ENCODE measurements around the gene STK24. TPM values are rescaled to one million over a fixed set of nuclear protein-coding genes. Genes with fewer than 3 reads are reported as not detected.

STK24 gene
- total and polyA plus RNA-seq, 2 of the 4 experiments (the other 2 are of a cell fraction), result 29.2 to 43.4 TPM

GRCh38 chr13:98581381-98581780 is 4.5 kb upstream of the STK24 start:
- H3K27ac ChIP-seq (ENCODE audit: insufficient read depth, low read length), result no peak overlapping the region
- H3K4ac ChIP-seq (ENCODE audit: low read depth, low read length), result no peak overlapping the region
- no peak overlapping the region for H3K23ac ChIP-seq (ENCODE audit: low read depth, low read length)
- H3K36me3 ChIP-seq (ENCODE audit: control insufficient read depth, insufficient read depth, low read length), result no peaks in the 10 kb centered on the region
- H2BK5ac ChIP-seq (ENCODE audit: low read depth, low read length, poor library complexity, severe bottlenecking), result no peak overlapping the region
- H3K14ac ChIP-seq (replicated peaks; ENCODE audit: low read depth, low read length), result no peak overlapping the region
- H2BK15ac ChIP-seq (ENCODE audit: low read depth, low read length), result no peak overlapping the region
- no peaks in the 10 kb centered on the region for H4K20me1 ChIP-seq (ENCODE audit: insufficient read depth, low read length)
- CTCF ChIA-PET, result interaction anchor here (0.7 kb wide), 1 partner anchor 390 kb away, joined by 3 read pairs; no protein-coding TSS in a partner anchor
- DNase-seq (no peak), ATAC-seq (ENCODE audit: low read depth) (no peak)
- H2AK5ac ChIP-seq (ENCODE audit: low read depth, low read length), result no peak overlapping the region
- no peak overlapping the region for H2AFZ ChIP-seq (replicated peaks; ENCODE audit: low read length, poor library complexity)
- H3K18ac ChIP-seq (ENCODE audit: low read depth, low read length), result no peak overlapping the region
- H4K8ac ChIP-seq (ENCODE audit: low read depth in 2 of 2, low read length in 2 of 2), result no peak overlapping the region
- H2BK120ac ChIP-seq (ENCODE audit: low read depth, low read length), result no peak overlapping the region
- intact Hi-C loops (cut with micrococcal nuclease), result no loop called here
- H3K9ac ChIP-seq (ENCODE audit: low read depth, low read length), result no peak overlapping the region
- H2BK20ac ChIP-seq (ENCODE audit: low read depth, low read length), result no peak overlapping the region
- dilution Hi-C loops (cut with HindIII; ENCODE audit: low sequenced_read_pairs, unreplicated experiment), result no loop called here
- no TSS peak for BruUV-seq (replicated peaks)
- in situ Hi-C loops (cut with MboI; ENCODE audit: low sequenced_read_pairs), result no loop called here
- peaks cover 4% of the 10 kb centered on the region for H3K9me1 ChIP-seq (ENCODE audit: insufficient read depth, low read length)
- H4K91ac ChIP-seq (ENCODE audit: insufficient read depth, low read depth, low read length), result no peak overlapping the region
- no peak for TF ChIP-seq FOS (IDR thresholded peaks at IDR 0.05; ENCODE audit: low read depth, low read length)
- TF ChIP-seq RAD21 (IDR thresholded peaks at IDR 0.05; ENCODE audit: low read length), result no peak
- TF ChIP-seq RCOR1 (IDR thresholded peaks at IDR 0.05; ENCODE audit: insufficient replicate concordance, low read length), result no peak
- no peak for TF ChIP-seq MXI1 (IDR thresholded peaks at IDR 0.05; ENCODE audit: borderline replicate concordance, low read depth, low read length)
- no peak for TF ChIP-seq CEBPB (IDR thresholded peaks at IDR 0.05; ENCODE audit: low read depth, low read length)
- TF ChIP-seq RFX5 (IDR thresholded peaks at IDR 0.05; ENCODE audit: low read depth, low read length), result no peak
- TF ChIP-seq CTCF (conservative IDR thresholded peaks at IDR 0.05; ENCODE audit: low read depth, low read length), result no peak
- no peak for TF ChIP-seq ELK1 (IDR thresholded peaks at IDR 0.05; ENCODE audit: borderline replicate concordance, low read depth, low read length)
- TF ChIP-seq MAFK (IDR thresholded peaks at IDR 0.05; ENCODE audit: low read depth, low read length), result no peak
- no peak for TF ChIP-seq POLR2A (IDR thresholded peaks at IDR 0.05; ENCODE audit: low read depth, low read length)
- no peak for TF ChIP-seq MAZ (IDR thresholded peaks at IDR 0.05; ENCODE audit: borderline replicate concordance, low read depth, low read length)
- no peak for TF ChIP-seq CHD1 (IDR thresholded peaks at IDR 0.05; ENCODE audit: low read depth, low read length)
- no CpG with 5 or more reads among the region's 2 CpGs for WGBS, 2 experiments (ENCODE audit: extremely low coverage in 2 of 2, insufficient read length in 1 of 2)
- H3K4me3 ChIP-seq (ENCODE audit: insufficient read depth, low read depth, low read length), result no peak overlapping the region
- H3K9me3 ChIP-seq (ENCODE audit: control insufficient read depth, insufficient read depth, low read length), result no peaks in the 10 kb centered on the region
- no peaks in the 10 kb centered on the region for H3K27me3 ChIP-seq (ENCODE audit: control insufficient read depth, insufficient read depth, low read length)
- POLR2A ChIA-PET (ENCODE audit: unreplicated experiment), result no interaction called here
- no peak overlapping the region for H2AK9ac ChIP-seq (replicated peaks; ENCODE audit: low read depth, low read length, poor library complexity)
- H4K5ac ChIP-seq (ENCODE audit: low read depth, low read length), result no peak overlapping the region
- peaks cover 8% of the 10 kb centered on the region for H3K4me1 ChIP-seq (ENCODE audit: control insufficient read depth, insufficient read depth, low read length)
- H3K56ac ChIP-seq (ENCODE audit: extremely low read depth, insufficient read depth, low read length), result no peak overlapping the region
- peaks cover 8 to 12% of the 10 kb centered on the region in 2 experiments; a peak in 3 of 4 replicates for H3K79me1 ChIP-seq (ENCODE audit: low read depth in 1 of 2, low read length in 2 of 2)
- H3K4me2 ChIP-seq (ENCODE audit: low read depth, low read length), result no peak overlapping the region
